ENCODE measurements around the gene SRCAP.

Gene SRCAP

GRCh38 chr16:30755955-30756780 lies 57.2 kb downstream of the SRCAP start:
- no peak for DNase-seq

GRCh38 chr16:30756781-30757100 lies 57.8 kb downstream of the SRCAP start:
- DNase-seq: no peak

GRCh38 chr16:30757316-30757715 lies 58.3 kb downstream of the SRCAP start:
- no peak for DNase-seq

- DNase-seq: peak in 3 of 58 donors; percentile 13 to 26 (median 21)
Measured at GRCh38 chr16:30758988-30759491, 60.1 kb downstream of the SRCAP start.

- DNase-seq: no peak
Measured at GRCh38 chr16:30760001-30760559, 61.1 kb downstream of the SRCAP start.

GRCh38 chr16:30760577-30761426 lies 61.8 kb downstream of the SRCAP start:
- no peak for DNase-seq

- DNase-seq: peak in 8 of 58 donors; percentile 25 to 50 (median 32)
Measured at GRCh38 chr16:30761427-30761927, 62.5 kb downstream of the SRCAP start.

GRCh38 chr16:30761928-30762902 lies 63.2 kb downstream of the SRCAP start, which contains the start of the genes CFAP119 and RNF40:
Gene CFAP119 (minus strand): TSS chr16:30762062. CDS start chr16:30761748, 314 bp downstream.
Gene RNF40 (plus strand): TSS chr16:30762322. CDS start chr16:30762546, 224 bp downstream.
- DNase-seq: peak; percentile 71 to 98 (median 96)

- DNase-seq: no peak
Measured at GRCh38 chr16:30762991-30763725, 64.2 kb downstream of the SRCAP start.

GRCh38 chr16:30764086-30764485 lies 65.1 kb downstream of the SRCAP start:
- no peak for DNase-seq

- DNase-seq: no peak
Measured at GRCh38 chr16:30764816-30765465, 66.0 kb downstream of the SRCAP start.

GRCh38 chr16:30766206-30766932 lies 67.4 kb downstream of the SRCAP start:
- DNase-seq: no peak

GRCh38 chr16:30766933-30767284 lies 67.9 kb downstream of the SRCAP start:
- no peak for DNase-seq

- DNase-seq: no peak
Measured at GRCh38 chr16:30767767-30768465, 68.9 kb downstream of the SRCAP start.

- no peak for DNase-seq
Measured at GRCh38 chr16:30768583-30769181, 69.7 kb downstream of the SRCAP start.

GRCh38 chr16:30769379-30770089 lies 70.6 kb downstream of the SRCAP start:
- no peak for DNase-seq

- no peak for DNase-seq
Measured at GRCh38 chr16:30771726-30772125, 72.8 kb downstream of the SRCAP start.

All from anterior cingulate cortex (tissue), 58 donors.